C4-2B (cell line): ENCODE results near the gene IL17RB.

Experiments used
- H3K27ac ChIP-seq: fragments of 450-650 bp; 2 replicates; pipeline ENCODE4 v1.5.1; 2017
- ZFX ChIP-seq: fragments of 450-650 bp; IDR thresholded peaks from 2 replicates; pipeline ENCODE4 v1.6.1; 2017
- TF ChIP-seq, protein P1 (sequence below): fragments of 450-650 bp; conservative IDR thresholded peaks from 2 replicates; pipeline ENCODE4 v1.5.1; 2017; ENCODE audit warnings: mild to moderate bottlenecking

Gene IL17RB

DNA sequence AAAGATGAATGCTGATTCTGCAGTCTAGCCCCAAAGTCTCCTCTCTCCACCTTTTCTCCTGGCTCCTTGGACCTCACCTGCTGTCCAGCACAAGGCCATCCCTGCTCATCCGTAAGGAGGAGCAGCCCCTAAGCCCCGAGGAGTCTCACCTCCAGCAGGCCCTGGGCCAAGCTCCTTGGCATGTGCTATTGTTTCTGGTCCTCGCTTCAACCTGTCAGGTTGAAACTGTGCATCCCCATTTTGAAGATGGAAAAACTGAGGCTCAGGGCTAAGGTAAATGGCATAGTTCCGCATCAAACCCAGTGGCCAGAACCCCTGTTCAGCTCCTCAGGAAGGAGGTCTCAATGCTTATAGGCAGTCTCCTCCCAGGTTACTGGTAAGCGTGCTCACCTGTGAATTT lies 26.3 kb upstream of the IL17RB start:
- TF ChIP-seq ZFX: no peak
- TF ChIP-seq, protein P1, sequence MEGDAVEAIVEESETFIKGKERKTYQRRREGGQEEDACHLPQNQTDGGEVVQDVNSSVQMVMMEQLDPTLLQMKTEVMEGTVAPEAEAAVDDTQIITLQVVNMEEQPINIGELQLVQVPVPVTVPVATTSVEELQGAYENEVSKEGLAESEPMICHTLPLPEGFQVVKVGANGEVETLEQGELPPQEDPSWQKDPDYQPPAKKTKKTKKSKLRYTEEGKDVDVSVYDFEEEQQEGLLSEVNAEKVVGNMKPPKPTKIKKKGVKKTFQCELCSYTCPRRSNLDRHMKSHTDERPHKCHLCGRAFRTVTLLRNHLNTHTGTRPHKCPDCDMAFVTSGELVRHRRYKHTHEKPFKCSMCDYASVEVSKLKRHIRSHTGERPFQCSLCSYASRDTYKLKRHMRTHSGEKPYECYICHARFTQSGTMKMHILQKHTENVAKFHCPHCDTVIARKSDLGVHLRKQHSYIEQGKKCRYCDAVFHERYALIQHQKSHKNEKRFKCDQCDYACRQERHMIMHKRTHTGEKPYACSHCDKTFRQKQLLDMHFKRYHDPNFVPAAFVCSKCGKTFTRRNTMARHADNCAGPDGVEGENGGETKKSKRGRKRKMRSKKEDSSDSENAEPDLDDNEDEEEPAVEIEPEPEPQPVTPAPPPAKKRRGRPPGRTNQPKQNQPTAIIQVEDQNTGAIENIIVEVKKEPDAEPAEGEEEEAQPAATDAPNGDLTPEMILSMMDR: no peak
- H3K27ac ChIP-seq: no peak overlapping the region

- no peak for TF ChIP-seq ZFX
- TF ChIP-seq, protein P1: no peak
- H3K27ac ChIP-seq: no peak overlapping the region
Measured at GRCh38 chr3:53820756-53821580, 25.4 kb upstream of the IL17RB start.

GRCh38 chr3:53821631-53822121 lies 24.7 kb upstream of the IL17RB start:
- TF ChIP-seq, protein P1: no peak
- no peak for TF ChIP-seq ZFX

DNA sequence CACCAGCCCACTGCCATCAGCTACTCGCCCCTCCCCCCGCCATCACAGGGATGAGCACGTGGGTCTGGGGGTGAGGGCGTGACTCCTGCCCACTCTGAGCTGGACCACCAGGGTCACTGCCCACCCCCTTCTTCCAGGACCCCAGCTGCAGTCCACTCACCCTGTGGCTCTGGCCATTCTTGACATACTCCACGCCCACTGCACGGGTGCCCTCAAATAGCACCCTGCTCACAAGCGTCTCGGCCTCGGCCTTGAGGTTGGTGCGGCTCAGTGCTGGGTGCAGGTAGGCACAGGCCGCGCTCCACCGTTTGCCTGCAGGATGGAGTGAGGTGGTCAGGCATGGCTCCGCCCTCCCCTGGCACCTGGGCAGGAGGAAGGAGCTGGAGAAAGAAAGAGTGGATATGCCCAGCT lies 24.0 kb upstream of the IL17RB start:
- TF ChIP-seq ZFX: no peak
- TF ChIP-seq, protein P1: no peak
- no peak overlapping the region for H3K27ac ChIP-seq

More at GRCh38 chr3:53821631-53822121, 24.7 kb upstream of the IL17RB start:
- no peak overlapping the region for H3K27ac ChIP-seq

DNA sequence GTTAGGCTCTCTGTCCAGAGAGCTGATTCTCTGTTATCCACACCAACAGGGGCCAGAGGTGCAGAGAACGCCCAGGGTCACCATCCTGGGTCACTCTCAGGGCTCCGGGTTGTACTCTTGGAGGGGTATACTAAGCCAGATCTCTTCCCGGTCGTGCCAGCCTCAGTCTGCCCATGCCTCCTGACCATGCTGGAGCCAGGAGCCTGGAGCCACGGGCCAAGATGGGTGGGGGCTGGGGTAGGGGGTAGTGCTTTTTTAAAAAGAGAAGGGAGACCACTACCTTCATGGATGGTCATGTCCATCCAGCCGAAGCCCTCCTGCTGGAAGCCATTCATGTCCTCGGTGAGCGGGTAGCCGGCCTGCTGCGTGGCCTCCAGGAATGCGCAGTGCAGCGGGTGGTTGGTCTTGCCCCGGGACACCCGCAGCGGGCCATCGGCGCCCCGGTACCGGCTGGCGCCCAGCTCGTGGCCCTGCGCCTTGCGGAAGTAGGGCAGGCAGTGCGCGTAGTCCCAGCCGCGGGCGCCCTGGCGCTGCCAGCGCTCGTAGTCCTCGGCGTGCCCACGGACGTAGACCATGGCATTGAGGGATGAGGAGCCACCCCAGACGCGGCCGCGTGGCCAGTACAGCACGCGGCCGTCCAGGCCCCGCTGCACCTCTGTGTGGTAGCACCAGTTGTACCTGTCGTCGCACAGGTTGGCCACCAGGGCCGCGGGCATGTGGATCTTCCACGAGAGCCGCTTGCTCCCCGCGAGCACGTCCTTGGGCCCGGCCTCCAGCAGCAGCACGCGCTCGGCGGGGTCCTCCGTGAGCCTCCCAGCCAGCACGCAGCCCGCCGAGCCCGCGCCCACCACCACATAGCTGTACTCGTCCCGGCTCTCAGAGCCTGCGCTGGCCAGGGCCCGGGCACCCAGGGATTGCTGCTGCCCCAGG lies 23.1 kb upstream of the IL17RB start:
- TF ChIP-seq, protein P1: no peak
- no peak for TF ChIP-seq ZFX
- H3K27ac ChIP-seq: no peak overlapping the region

- TF ChIP-seq, protein P1: no peak
- TF ChIP-seq ZFX: no peak
- no peak overlapping the region for H3K27ac ChIP-seq
Measured at GRCh38 chr3:53823956-53824657, 22.3 kb upstream of the IL17RB start.
